K562 (cell line): ENCODE data around the gene DYNC2H1. TPM values are rescaled to one million over a fixed set of nuclear protein-coding genes. Genes with fewer than 3 reads are reported as not detected.
A peak's percentile ranks its signal among the peaks of the same experiment; 100 is the strongest.

ENCODE experiments used
- ATAC-seq: fragments of 200-7000 bp; cut with Tn5 transposase; 3 replicates; pipeline ENCODE4 v1.9.1; 2020; ENCODE audit warnings: moderate library complexity
- BruUV-seq: library from RNA; stranded (reverse); fragments of 400-500 nt; replicated peaks from 2 replicates; lab custom pipeline; 2021; lab: Mats Ljungman, UMichigan
- CTCF ChIA-PET: fragments of 300-600 bp; formaldehyde crosslinking; extraction: SDS; loops from one replicate; lab custom pipeline; 2021; ENCODE audit warnings: low intra/inter-chr PET ratio; lab: Yijun Ruan, JAX
- POLR2A ChIA-PET: fragments of 300-600, 350-650 bp; sonication (Branson Sonifier 250); formaldehyde crosslinking; extraction: SDS; loops from one replicate; lab custom pipeline; 2021; ENCODE audit warnings: antibody characterized with exemption, inconsistent platforms; lab: Yijun Ruan, JAX
- DNase-seq, 4 experiments: peaks; one replicate each; pipeline versions ENCODE4 v3.0.0 to v3.0.0-alpha.2; 2011 to 2018; ENCODE audit warnings: low spot score in 3 of 4, mixed read lengths in 3 of 4; ENCODE audit errors: extremely low read depth in 1 of 4
- FAIRE-seq: peaks from 2 replicates; lab custom pipeline; 2011; peaks lifted over from hg19 to GRCh38; lab: Jason Lieb, UNC
- H2AFZ ChIP-seq: 2 replicates; pipeline ENCODE4 v1.6.0; 2011; ENCODE audit warnings: low read depth, low read length, control low read depth, inconsistent platforms
- H3K27ac ChIP-seq: fragments of 200-600 bp; 3 replicates; pipeline ENCODE4 v1.8.0; 2011; ENCODE audit warnings: low read depth, mild to moderate bottlenecking, control low read depth, inconsistent platforms, low read length, moderate library complexity, mixed read lengths; ENCODE audit errors: extremely low read depth
- H3K27me3 ChIP-seq, 2 experiments: fragments of 300-600 bp in 1 of 2; 2 replicates in 1 of 2; 3 replicates in 1 of 2; pipeline versions ENCODE4 v1.6.0 to v1.8.0; 2011; ENCODE audit warnings: inconsistent platforms in 2 of 2, low read length in 2 of 2, mild to moderate bottlenecking in 1 of 2, mixed read lengths in 1 of 2, moderate library complexity in 1 of 2; ENCODE audit not compliant: control insufficient read depth in 2 of 2, insufficient read depth in 2 of 2
- H3K36me3 ChIP-seq: fragments of 300-600 bp; 3 replicates; pipeline ENCODE4 v1.8.0; 2011; ENCODE audit warnings: mild to moderate bottlenecking, low read length, inconsistent platforms; ENCODE audit not compliant: control insufficient read depth, insufficient read depth
- H3K4me1 ChIP-seq, 2 experiments: fragments of 200-600 bp in 1 of 2; replicated peaks in 1 of 2; 2 replicates in 1 of 2; 3 replicates in 1 of 2; pipeline versions ENCODE4 v1.5.1 to v1.8.0; 2011; ENCODE audit warnings: inconsistent platforms in 2 of 2, low read length in 2 of 2, mild to moderate bottlenecking in 1 of 2, mixed read lengths in 1 of 2, moderate library complexity in 1 of 2; ENCODE audit not compliant: control insufficient read depth in 2 of 2, insufficient read depth in 2 of 2
- H3K4me2 ChIP-seq: 2 replicates; pipeline ENCODE4 v1.6.1; 2011; ENCODE audit warnings: low read length, control low read depth, inconsistent platforms, mixed read lengths; ENCODE audit not compliant: insufficient read depth
- H3K4me3 ChIP-seq: fragments of 200-600 bp; sonication (generic), shearing (Covaris generic); 2 replicates; pipeline ENCODE4 v1.5.1; 2016; ENCODE audit warnings: control low read depth, inconsistent platforms
- H3K79me2 ChIP-seq: fragments of 200-600 bp; 3 replicates; pipeline ENCODE4 v1.8.0; 2011; ENCODE audit warnings: low read length, inconsistent platforms; ENCODE audit not compliant: control insufficient read depth, insufficient read depth
- H3K9ac ChIP-seq, 2 experiments: 2 replicates each; pipeline versions ENCODE4 v1.6.0 to v1.6.1; 2011; ENCODE audit warnings: low read depth in 2 of 2, low read length in 2 of 2, control low read depth in 1 of 2, inconsistent platforms in 1 of 2, mild to moderate bottlenecking in 1 of 2, mixed read lengths in 1 of 2; ENCODE audit not compliant: insufficient read depth in 1 of 2
- H3K9me1 ChIP-seq: one replicate; pipeline ENCODE4 v1.6.0; 2011; ENCODE audit warnings: inconsistent platforms, mild to moderate bottlenecking, low read length, moderate library complexity; ENCODE audit not compliant: control insufficient read depth, insufficient read depth
- H3K9me3 ChIP-seq: replicated peaks from 2 replicates; pipeline ENCODE4 v1.5.1; 2011; ENCODE audit warnings: low read depth, low read length, inconsistent platforms; ENCODE audit not compliant: control insufficient read depth, insufficient read depth
- H4K20me1 ChIP-seq: replicated peaks from 2 replicates; pipeline ENCODE4 v1.6.1; 2011; ENCODE audit warnings: low read length, inconsistent platforms, mixed read lengths; ENCODE audit not compliant: control insufficient read depth, insufficient read depth
- NFYB ChIP-seq: IDR thresholded peaks from 2 replicates; pipeline ENCODE4 v1.6.1; 2011; ENCODE audit warnings: mild to moderate bottlenecking, moderate library complexity; ENCODE audit not compliant: insufficient read length; ENCODE audit errors: extremely low read depth
- WGBS: fragments of 100-300 bp; shearing (Covaris generic); methylation state at CpG from one replicate; pipeline ENCODE4 v1.1.6; 2016; ENCODE audit warnings: low coverage, mixed read lengths; ENCODE audit not compliant: insufficient coverage; ENCODE audit errors: missing lambda C conversion rate; 5-methylcytosine and 5-hydroxymethylcytosine counted together
- in situ Hi-C: fragments of 300-500 bp; cut with MboI; formaldehyde crosslinking; loops from 4 replicates; pipeline ENCODE4 v1.15.0; 2018; ENCODE audit warnings: inconsistent platforms, mixed read lengths
- intact Hi-C: fragments of 100-400 bp; cut with micrococcal nuclease; formaldehyde crosslinking; loops from 2 replicates; pipeline ENCODE4 v1.14.2; 2022
- polyA plus RNA-seq, 8 experiments: library from polyadenylated mRNA; depleted of rRNA in 4 of 8; stranded (reverse) in 5 of 8; unstranded in 3 of 8; fragments of >200 nt; fragmentation: Nextera tagmentation in 2 of 8; fragmentation: Illumina TruSeq in 1 of 8; extraction: Ambion mirVana in 2 of 8; extraction: Trizol in 1 of 8; gene quantifications; 2 replicates each; pipeline versions ENCODE4 v1.2.1 to v1.2.3, GENCODE V29; 2011 to 2014; ENCODE audit warnings: inconsistent platforms in 1 of 8, missing spikeins in 1 of 8
- total RNA-seq, 7 experiments: library from RNA; depleted of rRNA in 6 of 7; stranded (reverse); fragments of >200 nt in 6 of 7; fragmentation: Illumina TruSeq in 2 of 7; extraction: Trizol in 2 of 7; gene quantifications; 2 replicates each; pipeline versions ENCODE4 v1.2.1 to v1.2.3, GENCODE V29; 2011 to 2021; ENCODE audit warnings: low replicate concordance in 1 of 7
- TF ChIP-seq, protein P1 (sequence below): fragments of 250-450 bp; sonication (Bioruptor Pico); IDR thresholded peaks from 2 replicates; pipeline ENCODE4 v1.5.0; 2021; ENCODE audit warnings: mild to moderate bottlenecking, moderate library complexity
- TF ChIP-seq, protein P2 (sequence below): IDR thresholded peaks from 2 replicates; pipeline ENCODE4 v1.6.1; 2016; ENCODE audit warnings: missing genetic modification characterization, missing compliant biosample characterization
- TF ChIP-seq, protein P3 (sequence below), 3 experiments: IDR thresholded peaks in 2 of 3; conservative IDR thresholded peaks in 1 of 3; 2 replicates each; pipeline ENCODE4 v1.5.1; 2011 to 2012; ENCODE audit warnings: low read length in 3 of 3, mild to moderate bottlenecking in 3 of 3, control low read depth in 2 of 3, improper control_type of control experiment in 1 of 3, inconsistent platforms in 1 of 3, low read depth in 1 of 3, mixed read lengths in 1 of 3, moderate library complexity in 1 of 3; ENCODE audit not compliant: insufficient read depth in 2 of 3
- TF ChIP-seq, protein P4 (sequence below): fragments of 450-650 bp; formaldehyde crosslinking; IDR thresholded peaks from 2 replicates; pipeline ENCODE4 v1.4.0; 2022; ENCODE audit warnings: missing genetic modification characterization

Gene DYNC2H1
- total and polyA plus RNA-seq, 9 of the 15 experiments (the other 6 are each of a cell fraction or from before 2014, with no cell fraction given): 0.08 to 0.64 (median 0.20) TPM

DNA sequence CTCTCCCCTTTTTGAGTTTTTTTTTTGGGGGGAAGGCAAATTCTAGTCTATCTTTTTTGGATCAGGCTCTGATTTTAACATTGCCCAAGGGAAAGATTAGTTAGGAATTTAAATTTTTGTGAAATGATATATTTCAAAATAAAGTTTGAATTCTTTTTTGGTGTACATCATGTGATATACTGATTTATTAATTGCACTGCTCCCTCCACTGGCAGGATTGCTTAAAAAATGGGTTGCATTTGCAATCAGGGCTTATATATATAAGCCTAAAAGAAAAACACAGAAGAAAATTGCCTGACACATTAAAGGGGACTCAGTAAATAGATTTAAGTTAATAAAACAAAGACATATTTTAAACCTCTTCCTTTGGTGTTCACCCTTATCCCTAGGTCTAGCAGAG lies 1.2 kb downstream of the DYNC2H1 start (continued):
- TF ChIP-seq, protein P1, sequence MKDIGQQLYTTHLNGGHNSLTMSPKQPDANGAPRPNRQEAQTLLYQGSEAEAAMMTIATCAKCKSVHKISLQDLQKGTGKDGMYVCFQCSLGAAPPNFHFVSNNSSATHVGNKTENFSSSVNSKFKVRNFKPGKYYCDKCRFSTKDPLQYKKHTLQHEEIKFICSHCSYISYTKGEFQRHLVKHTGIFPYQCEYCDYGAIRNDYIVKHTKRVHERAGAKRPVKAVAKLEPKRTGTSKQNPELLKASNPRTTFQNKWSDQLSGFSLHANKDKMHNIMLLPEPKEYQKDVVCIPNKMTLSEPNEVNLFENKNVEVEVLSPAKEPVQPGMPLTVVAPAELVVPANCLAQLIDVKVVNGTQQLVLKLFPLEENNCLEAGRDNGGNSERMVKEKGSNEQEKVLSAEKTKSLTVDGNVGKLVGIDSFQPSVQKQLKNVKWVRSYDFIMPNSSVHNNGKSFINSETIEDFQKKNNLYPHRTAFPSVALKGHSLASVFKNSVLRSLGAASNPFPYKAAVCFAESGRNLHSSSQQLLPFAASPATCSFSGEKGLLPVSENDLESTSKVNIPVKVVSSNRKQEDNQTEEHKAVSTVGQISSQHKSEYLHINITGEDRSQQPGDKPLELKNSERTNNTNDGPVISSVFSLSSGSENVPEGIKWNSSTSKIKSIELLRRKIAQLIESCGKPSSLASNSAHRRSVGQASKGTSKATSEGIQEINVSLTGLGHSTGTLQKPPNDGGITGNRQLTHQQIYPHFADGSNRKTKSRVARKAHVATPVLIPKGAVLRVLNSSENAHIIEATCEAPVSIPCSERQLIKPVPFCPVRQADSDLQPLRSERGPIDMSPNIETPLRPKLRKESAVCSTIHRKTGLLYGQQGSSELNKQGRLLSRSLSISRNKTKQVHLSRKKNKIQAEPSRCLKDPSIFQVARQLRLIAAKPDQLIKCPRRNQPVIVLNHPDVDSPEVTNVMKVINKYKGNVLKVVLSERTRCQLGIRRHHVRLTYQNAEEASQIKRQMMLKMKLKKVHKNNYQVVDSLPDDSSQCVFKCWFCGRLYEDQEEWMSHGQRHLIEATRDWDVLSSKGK: no peak
- TF ChIP-seq, protein P2, sequence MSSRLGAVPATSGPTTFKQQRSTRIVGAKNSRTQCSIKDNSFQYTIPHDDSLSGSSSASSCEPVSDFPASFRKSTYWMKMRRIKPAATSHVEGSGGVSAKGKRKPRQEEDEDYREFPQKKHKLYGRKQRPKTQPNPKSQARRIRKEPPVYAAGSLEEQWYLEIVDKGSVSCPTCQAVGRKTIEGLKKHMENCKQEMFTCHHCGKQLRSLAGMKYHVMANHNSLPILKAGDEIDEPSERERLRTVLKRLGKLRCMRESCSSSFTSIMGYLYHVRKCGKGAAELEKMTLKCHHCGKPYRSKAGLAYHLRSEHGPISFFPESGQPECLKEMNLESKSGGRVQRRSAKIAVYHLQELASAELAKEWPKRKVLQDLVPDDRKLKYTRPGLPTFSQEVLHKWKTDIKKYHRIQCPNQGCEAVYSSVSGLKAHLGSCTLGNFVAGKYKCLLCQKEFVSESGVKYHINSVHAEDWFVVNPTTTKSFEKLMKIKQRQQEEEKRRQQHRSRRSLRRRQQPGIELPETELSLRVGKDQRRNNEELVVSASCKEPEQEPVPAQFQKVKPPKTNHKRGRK: no peak
- no peak for TF ChIP-seq NFYB

DNA sequence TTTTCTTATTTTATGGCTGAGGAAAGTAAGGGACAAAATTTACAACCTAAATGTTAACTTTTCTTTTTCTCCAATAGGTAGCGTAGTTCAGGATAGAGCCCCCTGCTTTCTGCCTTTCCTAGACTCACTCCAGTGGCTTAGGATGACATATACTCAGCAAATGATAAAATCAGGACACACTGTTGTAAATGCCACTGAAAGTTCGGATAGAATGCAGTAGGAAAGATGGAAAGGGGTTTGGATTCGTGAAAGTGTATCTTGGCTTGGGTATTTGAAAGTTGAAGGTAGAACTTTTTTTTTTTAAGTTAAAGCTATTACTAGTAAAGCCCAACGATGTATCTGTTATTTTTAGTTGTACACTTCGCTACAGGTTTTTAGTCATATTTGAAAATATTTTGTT lies 2.2 kb downstream of the DYNC2H1 start:
- ChIA-PET CTCF (no interaction called here), POLR2A (interaction anchor here (1.4 kb wide), 1 partner anchor 44 kb away, joined by 3 read pairs; no protein-coding TSS in a partner anchor)
- in situ Hi-C loops (no loop called here), intact Hi-C loops (no loop called here)
- no peaks in the 10 kb centered on the region for H4K20me1 ChIP-seq
- H3K27ac ChIP-seq: no peak overlapping the region
- H3K9me1 ChIP-seq: no peaks in the 10 kb centered on the region
- DNase-seq: no peak
- BruUV-seq: no TSS peak
- no peak overlapping the region for H2AFZ ChIP-seq
- H3K36me3 ChIP-seq: no peaks in the 10 kb centered on the region
- H3K4me3 ChIP-seq: no peak overlapping the region
- no peaks in the 10 kb centered on the region for H3K27me3 ChIP-seq
- TF ChIP-seq, protein P3, sequence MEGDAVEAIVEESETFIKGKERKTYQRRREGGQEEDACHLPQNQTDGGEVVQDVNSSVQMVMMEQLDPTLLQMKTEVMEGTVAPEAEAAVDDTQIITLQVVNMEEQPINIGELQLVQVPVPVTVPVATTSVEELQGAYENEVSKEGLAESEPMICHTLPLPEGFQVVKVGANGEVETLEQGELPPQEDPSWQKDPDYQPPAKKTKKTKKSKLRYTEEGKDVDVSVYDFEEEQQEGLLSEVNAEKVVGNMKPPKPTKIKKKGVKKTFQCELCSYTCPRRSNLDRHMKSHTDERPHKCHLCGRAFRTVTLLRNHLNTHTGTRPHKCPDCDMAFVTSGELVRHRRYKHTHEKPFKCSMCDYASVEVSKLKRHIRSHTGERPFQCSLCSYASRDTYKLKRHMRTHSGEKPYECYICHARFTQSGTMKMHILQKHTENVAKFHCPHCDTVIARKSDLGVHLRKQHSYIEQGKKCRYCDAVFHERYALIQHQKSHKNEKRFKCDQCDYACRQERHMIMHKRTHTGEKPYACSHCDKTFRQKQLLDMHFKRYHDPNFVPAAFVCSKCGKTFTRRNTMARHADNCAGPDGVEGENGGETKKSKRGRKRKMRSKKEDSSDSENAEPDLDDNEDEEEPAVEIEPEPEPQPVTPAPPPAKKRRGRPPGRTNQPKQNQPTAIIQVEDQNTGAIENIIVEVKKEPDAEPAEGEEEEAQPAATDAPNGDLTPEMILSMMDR (IDR thresholded peaks at IDR 0.05 in 2 of 3, conservative IDR thresholded peaks at IDR 0.05 in 1 of 3; ENCODE audit: insufficient read depth in 2 of 3, low read depth in 1 of 3, low read length in 3 of 3): 0 out of 6 replicates have a peak, but pooled peaks of 1 of the 3 experiments have one; percentile 11
- TF ChIP-seq, protein P4, sequence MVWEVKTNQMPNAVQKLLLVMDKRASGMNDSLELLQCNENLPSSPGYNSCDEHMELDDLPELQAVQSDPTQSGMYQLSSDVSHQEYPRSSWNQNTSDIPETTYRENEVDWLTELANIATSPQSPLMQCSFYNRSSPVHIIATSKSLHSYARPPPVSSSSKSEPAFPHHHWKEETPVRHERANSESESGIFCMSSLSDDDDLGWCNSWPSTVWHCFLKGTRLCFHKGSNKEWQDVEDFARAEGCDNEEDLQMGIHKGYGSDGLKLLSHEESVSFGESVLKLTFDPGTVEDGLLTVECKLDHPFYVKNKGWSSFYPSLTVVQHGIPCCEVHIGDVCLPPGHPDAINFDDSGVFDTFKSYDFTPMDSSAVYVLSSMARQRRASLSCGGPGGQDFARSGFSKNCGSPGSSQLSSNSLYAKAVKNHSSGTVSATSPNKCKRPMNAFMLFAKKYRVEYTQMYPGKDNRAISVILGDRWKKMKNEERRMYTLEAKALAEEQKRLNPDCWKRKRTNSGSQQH: no peak
- H3K4me2 ChIP-seq: no peak overlapping the region
- 3% methylated on average over 5 of the region's 5 CpGs for WGBS
- ATAC-seq: peak; percentile 14; the same call in 1 of the 3 replicates
- no peak for FAIRE-seq
- H3K9me3 ChIP-seq: no peaks in the 10 kb centered on the region
- H3K9ac ChIP-seq: no peak overlapping the region
- H3K79me2 ChIP-seq: no peaks in the 10 kb centered on the region
- H3K4me1 ChIP-seq: peaks cover 4 to 6% of the 10 kb centered on the region in 2 experiments; a peak in 4 of 5 replicates
